ENCODE data around the gene ACSL1.

DNA sequence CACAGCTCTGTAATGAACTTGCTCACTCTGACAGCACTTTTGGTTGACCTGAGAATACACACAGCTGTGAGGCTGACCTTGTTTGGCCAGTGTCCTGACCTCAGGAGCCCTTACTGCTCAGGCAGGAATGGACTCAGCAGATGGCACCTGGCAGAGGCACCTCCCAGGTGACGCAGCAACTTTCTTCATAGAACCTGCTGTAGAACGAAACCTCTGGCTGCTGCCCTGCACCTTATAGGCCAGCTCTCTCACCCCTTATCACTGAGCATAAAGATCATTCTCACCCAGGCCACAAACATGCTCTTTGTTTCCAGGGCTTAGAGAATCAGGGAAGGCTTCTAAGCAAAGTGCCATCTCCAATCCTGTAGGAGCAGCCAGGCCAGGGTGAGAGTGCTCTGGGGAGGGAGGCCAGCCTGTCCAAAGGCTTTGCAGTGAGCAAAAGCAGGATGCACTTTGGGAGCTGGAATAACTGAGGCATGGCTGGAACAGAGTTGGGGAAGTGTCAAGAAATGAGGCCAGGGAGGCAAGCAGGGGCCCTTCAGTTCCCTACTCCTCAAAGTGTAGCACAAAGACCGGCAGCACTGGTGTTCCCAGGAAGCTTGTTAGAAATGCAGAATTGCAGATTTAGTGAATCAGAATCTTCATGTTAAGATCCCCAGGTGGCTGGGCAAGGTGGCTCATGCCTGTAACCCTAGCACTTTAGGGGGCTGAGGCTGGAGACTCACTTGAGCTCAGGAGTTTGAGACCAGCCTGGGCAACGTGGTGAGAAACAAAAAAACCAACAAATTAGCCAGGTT lies 78.5 kb downstream of the ACSL1 start:
- TF ChIP-seq POLR2A (IDR thresholded peaks at IDR 0.05; ENCODE audit: extremely low read depth, insufficient read length): no peak
- TF ChIP-seq, protein P1, sequence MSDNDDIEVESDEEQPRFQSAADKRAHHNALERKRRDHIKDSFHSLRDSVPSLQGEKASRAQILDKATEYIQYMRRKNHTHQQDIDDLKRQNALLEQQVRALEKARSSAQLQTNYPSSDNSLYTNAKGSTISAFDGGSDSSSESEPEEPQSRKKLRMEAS (IDR thresholded peaks at IDR 0.05; ENCODE audit: low read depth, low read length): no peak
- TF ChIP-seq, protein P2, sequence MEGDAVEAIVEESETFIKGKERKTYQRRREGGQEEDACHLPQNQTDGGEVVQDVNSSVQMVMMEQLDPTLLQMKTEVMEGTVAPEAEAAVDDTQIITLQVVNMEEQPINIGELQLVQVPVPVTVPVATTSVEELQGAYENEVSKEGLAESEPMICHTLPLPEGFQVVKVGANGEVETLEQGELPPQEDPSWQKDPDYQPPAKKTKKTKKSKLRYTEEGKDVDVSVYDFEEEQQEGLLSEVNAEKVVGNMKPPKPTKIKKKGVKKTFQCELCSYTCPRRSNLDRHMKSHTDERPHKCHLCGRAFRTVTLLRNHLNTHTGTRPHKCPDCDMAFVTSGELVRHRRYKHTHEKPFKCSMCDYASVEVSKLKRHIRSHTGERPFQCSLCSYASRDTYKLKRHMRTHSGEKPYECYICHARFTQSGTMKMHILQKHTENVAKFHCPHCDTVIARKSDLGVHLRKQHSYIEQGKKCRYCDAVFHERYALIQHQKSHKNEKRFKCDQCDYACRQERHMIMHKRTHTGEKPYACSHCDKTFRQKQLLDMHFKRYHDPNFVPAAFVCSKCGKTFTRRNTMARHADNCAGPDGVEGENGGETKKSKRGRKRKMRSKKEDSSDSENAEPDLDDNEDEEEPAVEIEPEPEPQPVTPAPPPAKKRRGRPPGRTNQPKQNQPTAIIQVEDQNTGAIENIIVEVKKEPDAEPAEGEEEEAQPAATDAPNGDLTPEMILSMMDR (IDR thresholded peaks at IDR 0.05; ENCODE audit: low read depth, low read length): no peak

Measured in NB4 (cell line).